ENCODE measurements around the gene XRCC4. TPM values are rescaled to one million over a fixed set of nuclear protein-coding genes. Genes with fewer than 3 reads are reported as not detected.

XRCC4 gene
- polyA plus RNA-seq, 1 donor from 2014 or later = 22.9 TPM

- Histone ChIP-seq H3K9me3 (ENCODE audit: low read length) (no peaks in the 10 kb centered on the region), H3K79me2 (replicated peaks; ENCODE audit: insufficient read depth, low read length) (no peaks in the 10 kb centered on the region), H4K20me1 (ENCODE audit: insufficient read depth) (no peaks in the 10 kb centered on the region), H2AFZ (ENCODE audit: low read depth, low read length) (no peak overlapping the region), H3K36me3 (ENCODE audit: insufficient read depth, low read length) (no peaks in the 10 kb centered on the region), H3F3A (ENCODE audit: insufficient read depth, low read length, poor library complexity, severe bottlenecking) (no peaks in the 10 kb centered on the region), H3K27me3 (ENCODE audit: insufficient read depth, low read depth, low read length) (no peaks in the 10 kb centered on the region), H3K9me2 (ENCODE audit: insufficient read depth, low read length) (peaks cover 2% of the 10 kb centered on the region), H3K9ac (ENCODE audit: low read length) (no peak overlapping the region), H3K4me3 (ENCODE audit: low read length) (no peak overlapping the region), H3K4me2 (ENCODE audit: low read length) (no peak overlapping the region), H3K27ac (ENCODE audit: low read length) (no peak overlapping the region)
- TF ChIP-seq MXI1 (conservative IDR thresholded peaks at IDR 0.05; ENCODE audit: poor library complexity, severe bottlenecking) (no peak), RAD21 (conservative IDR thresholded peaks at IDR 0.05) (no peak), POLR2AphosphoS5 (IDR thresholded peaks at IDR 0.05) (no peak)
Observed at GRCh38 chr5:83277953-83278352, 200.6 kb downstream of the XRCC4 start.

DNA sequence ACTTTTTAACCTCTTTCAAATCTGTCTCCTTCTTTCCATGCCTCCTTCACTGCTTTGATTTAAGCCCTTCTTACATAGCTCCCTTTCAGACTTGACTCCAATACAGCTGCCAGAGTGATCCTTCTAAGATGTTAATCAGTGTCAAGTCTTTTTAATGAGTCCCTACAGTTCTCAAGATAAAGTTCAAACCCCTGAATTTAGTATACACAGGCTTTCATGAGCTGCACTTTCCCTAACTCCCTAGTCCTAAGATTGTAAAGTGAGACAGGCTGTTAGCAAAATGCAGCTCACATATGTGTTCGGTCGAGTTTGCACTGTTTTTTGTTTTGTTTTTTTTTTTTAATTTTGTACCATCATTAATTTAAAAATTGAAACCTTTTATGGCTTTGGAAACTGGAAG, 203.8 kb downstream of the XRCC4 start:
- Histone ChIP-seq H3K36me3 (ENCODE audit: insufficient read depth, low read length) (no peaks in the 10 kb centered on the region), H3K9me3 (ENCODE audit: low read length) (no peaks in the 10 kb centered on the region), H3K79me2 (replicated peaks; ENCODE audit: insufficient read depth, low read length) (no peaks in the 10 kb centered on the region), H3K9me2 (ENCODE audit: insufficient read depth, low read length) (peaks cover 2% of the 10 kb centered on the region), H3K4me3 (ENCODE audit: low read length) (no peak overlapping the region), H3K4me2 (ENCODE audit: low read length) (no peak overlapping the region), H3K27me3 (ENCODE audit: insufficient read depth, low read depth, low read length) (no peaks in the 10 kb centered on the region), H2AFZ (ENCODE audit: low read depth, low read length) (no peak overlapping the region), H3K27ac (ENCODE audit: low read length) (no peak overlapping the region), H3K9ac (ENCODE audit: low read length) (no peak overlapping the region), H4K20me1 (ENCODE audit: insufficient read depth) (no peaks in the 10 kb centered on the region), H3F3A (ENCODE audit: insufficient read depth, low read length, poor library complexity, severe bottlenecking) (no peaks in the 10 kb centered on the region)
- TF ChIP-seq TAF1 (IDR thresholded peaks at IDR 0.05; ENCODE audit: low read depth) = no peak

- H3K79me2 ChIP-seq (replicated peaks; ENCODE audit: insufficient read depth, low read length) = no peaks in the 10 kb centered on the region
Observed at GRCh38 chr5:83281658-83282057, 204.3 kb downstream of the XRCC4 start.

More at GRCh38 chr5:83281658-83282057, 204.3 kb downstream of the XRCC4 start:
- H3K36me3 ChIP-seq (ENCODE audit: insufficient read depth, low read length) = no peaks in the 10 kb centered on the region
- no peaks in the 10 kb centered on the region for H3F3A ChIP-seq (ENCODE audit: insufficient read depth, low read length, poor library complexity, severe bottlenecking)
- no peak overlapping the region for H3K4me2 ChIP-seq (ENCODE audit: low read length)
- H2AFZ ChIP-seq (ENCODE audit: low read depth, low read length) = no peak overlapping the region
- H3K9me2 ChIP-seq (ENCODE audit: insufficient read depth, low read length) = peaks cover 2% of the 10 kb centered on the region
- H3K4me3 ChIP-seq (ENCODE audit: low read length) = no peak overlapping the region
- no peaks in the 10 kb centered on the region for H4K20me1 ChIP-seq (ENCODE audit: insufficient read depth)
- TF ChIP-seq, protein P1, sequence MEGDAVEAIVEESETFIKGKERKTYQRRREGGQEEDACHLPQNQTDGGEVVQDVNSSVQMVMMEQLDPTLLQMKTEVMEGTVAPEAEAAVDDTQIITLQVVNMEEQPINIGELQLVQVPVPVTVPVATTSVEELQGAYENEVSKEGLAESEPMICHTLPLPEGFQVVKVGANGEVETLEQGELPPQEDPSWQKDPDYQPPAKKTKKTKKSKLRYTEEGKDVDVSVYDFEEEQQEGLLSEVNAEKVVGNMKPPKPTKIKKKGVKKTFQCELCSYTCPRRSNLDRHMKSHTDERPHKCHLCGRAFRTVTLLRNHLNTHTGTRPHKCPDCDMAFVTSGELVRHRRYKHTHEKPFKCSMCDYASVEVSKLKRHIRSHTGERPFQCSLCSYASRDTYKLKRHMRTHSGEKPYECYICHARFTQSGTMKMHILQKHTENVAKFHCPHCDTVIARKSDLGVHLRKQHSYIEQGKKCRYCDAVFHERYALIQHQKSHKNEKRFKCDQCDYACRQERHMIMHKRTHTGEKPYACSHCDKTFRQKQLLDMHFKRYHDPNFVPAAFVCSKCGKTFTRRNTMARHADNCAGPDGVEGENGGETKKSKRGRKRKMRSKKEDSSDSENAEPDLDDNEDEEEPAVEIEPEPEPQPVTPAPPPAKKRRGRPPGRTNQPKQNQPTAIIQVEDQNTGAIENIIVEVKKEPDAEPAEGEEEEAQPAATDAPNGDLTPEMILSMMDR (IDR thresholded peaks at IDR 0.05; ENCODE audit: poor library complexity, severe bottlenecking) = no peak
- TF ChIP-seq TAF1 (IDR thresholded peaks at IDR 0.05; ENCODE audit: low read depth) (no peak), MXI1 (conservative IDR thresholded peaks at IDR 0.05; ENCODE audit: poor library complexity, severe bottlenecking) (no peak), EP300 (conservative IDR thresholded peaks at IDR 0.05; ENCODE audit: poor library complexity, severe bottlenecking) (no peak), SMC3 (conservative IDR thresholded peaks at IDR 0.05; ENCODE audit: poor library complexity) (no peak), POLR2AphosphoS5 (IDR thresholded peaks at IDR 0.05) (no peak)
- TF ChIP-seq, protein P2, sequence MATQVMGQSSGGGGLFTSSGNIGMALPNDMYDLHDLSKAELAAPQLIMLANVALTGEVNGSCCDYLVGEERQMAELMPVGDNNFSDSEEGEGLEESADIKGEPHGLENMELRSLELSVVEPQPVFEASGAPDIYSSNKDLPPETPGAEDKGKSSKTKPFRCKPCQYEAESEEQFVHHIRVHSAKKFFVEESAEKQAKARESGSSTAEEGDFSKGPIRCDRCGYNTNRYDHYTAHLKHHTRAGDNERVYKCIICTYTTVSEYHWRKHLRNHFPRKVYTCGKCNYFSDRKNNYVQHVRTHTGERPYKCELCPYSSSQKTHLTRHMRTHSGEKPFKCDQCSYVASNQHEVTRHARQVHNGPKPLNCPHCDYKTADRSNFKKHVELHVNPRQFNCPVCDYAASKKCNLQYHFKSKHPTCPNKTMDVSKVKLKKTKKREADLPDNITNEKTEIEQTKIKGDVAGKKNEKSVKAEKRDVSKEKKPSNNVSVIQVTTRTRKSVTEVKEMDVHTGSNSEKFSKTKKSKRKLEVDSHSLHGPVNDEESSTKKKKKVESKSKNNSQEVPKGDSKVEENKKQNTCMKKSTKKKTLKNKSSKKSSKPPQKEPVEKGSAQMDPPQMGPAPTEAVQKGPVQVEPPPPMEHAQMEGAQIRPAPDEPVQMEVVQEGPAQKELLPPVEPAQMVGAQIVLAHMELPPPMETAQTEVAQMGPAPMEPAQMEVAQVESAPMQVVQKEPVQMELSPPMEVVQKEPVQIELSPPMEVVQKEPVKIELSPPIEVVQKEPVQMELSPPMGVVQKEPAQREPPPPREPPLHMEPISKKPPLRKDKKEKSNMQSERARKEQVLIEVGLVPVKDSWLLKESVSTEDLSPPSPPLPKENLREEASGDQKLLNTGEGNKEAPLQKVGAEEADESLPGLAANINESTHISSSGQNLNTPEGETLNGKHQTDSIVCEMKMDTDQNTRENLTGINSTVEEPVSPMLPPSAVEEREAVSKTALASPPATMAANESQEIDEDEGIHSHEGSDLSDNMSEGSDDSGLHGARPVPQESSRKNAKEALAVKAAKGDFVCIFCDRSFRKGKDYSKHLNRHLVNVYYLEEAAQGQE (IDR thresholded peaks at IDR 0.05; ENCODE audit: borderline replicate concordance) = no peak
- no peak overlapping the region for H3K9ac ChIP-seq (ENCODE audit: low read length)
- no peak overlapping the region for H3K27ac ChIP-seq (ENCODE audit: low read length)
- no peaks in the 10 kb centered on the region for H3K9me3 ChIP-seq (ENCODE audit: low read length)
- H3K27me3 ChIP-seq (ENCODE audit: insufficient read depth, low read depth, low read length) = no peaks in the 10 kb centered on the region
